ENCODE data around the gene PPP6R2.

- TF ChIP-seq CTCF (IDR thresholded peaks at IDR 0.05) = no peak
- TF ChIP-seq POLR2A (IDR thresholded peaks at IDR 0.05) = no peak
Observed at GRCh38 chr22:50318698-50319411, 24.3 kb upstream of the PPP6R2 start.
